Breast epithelium (tissue), 3 donors: ENCODE results near the gene PHACTR1.

Source experiments
- CTCF ChIP-seq, 3 donors: fragments of 450-650 bp; IDR thresholded peaks; one replicate each; pipeline ENCODE4 v1.5.1; 2016 to 2017; ENCODE audit warnings: antibody characterized with exemption in 3 of 3, mild to moderate bottlenecking in 3 of 3, moderate library complexity in 3 of 3
- POLR2A ChIP-seq: fragments of 450-650 bp; IDR thresholded peaks from one replicate; pipeline ENCODE4 v1.6.1; 2016; ENCODE audit warnings: antibody characterized with exemption, mild to moderate bottlenecking, moderate library complexity
- POLR2AphosphoS5 ChIP-seq, 3 donors: sonication (generic); formaldehyde crosslinking; IDR thresholded peaks; one replicate each; pipeline ENCODE4 v1.6.1; 2017; ENCODE audit warnings: antibody characterized with exemption in 3 of 3

GRCh38 chr6:12882761-12883290 is 166.3 kb downstream of the PHACTR1 start:
- TF ChIP-seq POLR2A: no peak
- TF ChIP-seq CTCF (IDR thresholded peaks at IDR 0.05): no peak
- TF ChIP-seq POLR2AphosphoS5 (IDR thresholded peaks at IDR 0.05): no peak
